ENCODE data around the gene STXBP4.

DNA sequence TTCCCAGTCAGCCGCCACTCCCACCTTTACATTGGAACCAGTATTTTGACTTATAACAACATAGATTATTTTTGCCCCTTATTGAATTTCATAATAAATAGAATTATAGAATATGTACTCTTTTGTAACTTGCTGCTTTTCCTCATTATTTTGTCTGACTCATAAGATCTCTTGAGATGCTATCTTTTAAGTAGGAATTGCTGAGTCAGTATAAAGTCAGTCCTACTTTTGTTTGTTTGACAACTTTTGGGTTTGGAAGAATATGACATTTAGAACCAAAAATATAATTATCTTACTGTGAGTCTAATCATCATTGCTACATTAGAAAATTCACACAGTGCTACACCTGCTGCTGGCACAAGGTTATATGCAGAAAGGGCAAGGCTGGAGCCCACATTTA, 69.7 kb downstream of the STXBP4 start:
- TF ChIP-seq, protein P1, sequence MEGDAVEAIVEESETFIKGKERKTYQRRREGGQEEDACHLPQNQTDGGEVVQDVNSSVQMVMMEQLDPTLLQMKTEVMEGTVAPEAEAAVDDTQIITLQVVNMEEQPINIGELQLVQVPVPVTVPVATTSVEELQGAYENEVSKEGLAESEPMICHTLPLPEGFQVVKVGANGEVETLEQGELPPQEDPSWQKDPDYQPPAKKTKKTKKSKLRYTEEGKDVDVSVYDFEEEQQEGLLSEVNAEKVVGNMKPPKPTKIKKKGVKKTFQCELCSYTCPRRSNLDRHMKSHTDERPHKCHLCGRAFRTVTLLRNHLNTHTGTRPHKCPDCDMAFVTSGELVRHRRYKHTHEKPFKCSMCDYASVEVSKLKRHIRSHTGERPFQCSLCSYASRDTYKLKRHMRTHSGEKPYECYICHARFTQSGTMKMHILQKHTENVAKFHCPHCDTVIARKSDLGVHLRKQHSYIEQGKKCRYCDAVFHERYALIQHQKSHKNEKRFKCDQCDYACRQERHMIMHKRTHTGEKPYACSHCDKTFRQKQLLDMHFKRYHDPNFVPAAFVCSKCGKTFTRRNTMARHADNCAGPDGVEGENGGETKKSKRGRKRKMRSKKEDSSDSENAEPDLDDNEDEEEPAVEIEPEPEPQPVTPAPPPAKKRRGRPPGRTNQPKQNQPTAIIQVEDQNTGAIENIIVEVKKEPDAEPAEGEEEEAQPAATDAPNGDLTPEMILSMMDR (IDR thresholded peaks at IDR 0.05; ENCODE audit: low read length): no peak
- no peak for TF ChIP-seq EZH2 (IDR thresholded peaks at IDR 0.05; ENCODE audit: borderline replicate concordance, low read length)

Data from OCI-LY1 (cell line).